ENCODE data around the gene EID1.

The EID1 gene

DNA sequence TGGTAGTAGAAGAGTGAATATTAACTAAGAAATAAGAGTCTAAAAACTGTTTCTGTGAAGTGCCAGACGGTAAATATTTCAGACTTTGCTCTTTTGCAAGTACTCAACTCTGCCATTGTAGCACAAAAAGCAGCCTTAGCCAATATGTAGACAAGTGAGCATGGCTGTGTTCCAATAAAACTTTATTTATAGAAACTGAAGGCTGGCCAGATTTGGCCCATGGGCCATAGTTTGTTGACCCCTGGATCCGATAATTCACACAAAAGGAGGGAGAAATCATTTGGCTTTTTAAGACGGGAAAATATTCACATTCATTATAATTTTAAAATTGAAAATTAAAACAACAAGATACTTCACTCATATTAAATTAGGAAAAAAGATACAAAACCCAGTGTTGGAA lies 15.4 kb downstream of the EID1 start:
- no peak for DNase-seq (ENCODE audit: low read depth)

DNA sequence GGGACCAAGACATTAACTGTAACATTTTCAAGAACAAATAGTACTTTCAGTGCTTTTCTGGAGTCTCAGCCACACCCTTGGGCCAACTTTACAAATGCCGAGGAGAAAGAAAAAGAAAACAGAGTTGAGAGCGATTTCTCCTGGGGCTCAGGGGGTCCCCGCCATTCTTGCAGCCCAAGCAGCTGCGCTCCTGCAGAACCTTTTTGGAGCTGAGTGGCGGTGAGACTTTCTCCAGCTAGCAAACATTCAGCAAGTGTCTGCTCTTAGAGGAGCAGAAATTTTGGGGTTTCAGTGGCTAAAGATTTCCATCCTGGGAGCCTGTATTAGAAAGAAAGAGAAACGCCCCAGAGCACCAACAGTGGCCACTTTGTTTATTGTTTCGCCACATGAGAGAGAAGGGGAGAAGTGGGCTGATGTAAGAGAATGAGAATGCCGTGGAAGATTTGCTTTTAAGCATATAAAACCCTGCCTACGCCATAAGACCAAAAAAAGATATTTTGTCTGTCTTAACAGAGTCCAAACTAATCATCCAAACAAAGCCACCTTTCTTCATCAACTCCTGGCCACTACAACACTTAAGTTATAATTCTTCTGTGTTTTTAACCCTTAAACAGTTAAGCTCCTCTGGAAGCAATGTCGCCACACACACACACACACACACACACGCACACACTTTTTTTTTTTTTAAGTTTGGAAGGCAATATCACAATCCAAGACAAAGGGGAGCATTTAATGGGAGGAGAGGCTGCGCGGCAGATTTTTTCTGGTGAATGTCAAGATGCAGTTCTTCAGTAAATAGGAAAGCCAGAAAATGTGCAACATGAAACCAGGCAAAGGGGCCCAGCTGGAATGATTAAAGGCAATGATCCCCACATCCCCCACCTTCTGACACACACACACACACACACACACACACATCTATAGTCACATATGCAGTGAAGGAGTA lies 19.2 kb downstream of the EID1 start:
- TF ChIP-seq, protein P1, sequence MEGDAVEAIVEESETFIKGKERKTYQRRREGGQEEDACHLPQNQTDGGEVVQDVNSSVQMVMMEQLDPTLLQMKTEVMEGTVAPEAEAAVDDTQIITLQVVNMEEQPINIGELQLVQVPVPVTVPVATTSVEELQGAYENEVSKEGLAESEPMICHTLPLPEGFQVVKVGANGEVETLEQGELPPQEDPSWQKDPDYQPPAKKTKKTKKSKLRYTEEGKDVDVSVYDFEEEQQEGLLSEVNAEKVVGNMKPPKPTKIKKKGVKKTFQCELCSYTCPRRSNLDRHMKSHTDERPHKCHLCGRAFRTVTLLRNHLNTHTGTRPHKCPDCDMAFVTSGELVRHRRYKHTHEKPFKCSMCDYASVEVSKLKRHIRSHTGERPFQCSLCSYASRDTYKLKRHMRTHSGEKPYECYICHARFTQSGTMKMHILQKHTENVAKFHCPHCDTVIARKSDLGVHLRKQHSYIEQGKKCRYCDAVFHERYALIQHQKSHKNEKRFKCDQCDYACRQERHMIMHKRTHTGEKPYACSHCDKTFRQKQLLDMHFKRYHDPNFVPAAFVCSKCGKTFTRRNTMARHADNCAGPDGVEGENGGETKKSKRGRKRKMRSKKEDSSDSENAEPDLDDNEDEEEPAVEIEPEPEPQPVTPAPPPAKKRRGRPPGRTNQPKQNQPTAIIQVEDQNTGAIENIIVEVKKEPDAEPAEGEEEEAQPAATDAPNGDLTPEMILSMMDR (conservative IDR thresholded peaks at IDR 0.05; ENCODE audit: low read length) = no peak
- DNase-seq (ENCODE audit: low read depth) = peak; percentile 77
- peak overlapping the region; percentile 24 for H3K4me3 ChIP-seq (ENCODE audit: low read length)

More for the DNA sequence above, 15.4 kb downstream of the EID1 start:
- H3K4me3 ChIP-seq (ENCODE audit: low read length) = no peak overlapping the region
- TF ChIP-seq, protein P1 (conservative IDR thresholded peaks at IDR 0.05; ENCODE audit: low read length) = no peak

DNA sequence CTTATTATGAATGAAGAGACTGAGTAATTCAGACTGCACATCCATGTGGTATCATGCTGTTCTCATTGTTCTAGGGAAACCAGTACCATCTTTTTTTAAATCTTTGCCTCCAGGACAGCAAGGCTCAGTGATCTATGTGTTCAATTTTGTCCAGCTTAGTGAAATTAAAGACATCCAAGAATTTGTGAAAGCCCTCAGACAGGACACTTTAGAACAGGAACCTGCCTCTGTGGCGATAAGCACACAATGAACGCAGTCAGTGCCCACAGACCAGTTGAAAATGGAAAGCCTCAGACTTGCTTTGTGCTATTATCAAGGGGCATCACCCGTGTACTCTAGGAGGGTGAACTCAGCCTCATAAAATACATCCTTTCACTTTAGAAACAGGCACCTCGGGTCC lies 20.1 kb downstream of the EID1 start:
- DNase-seq (ENCODE audit: low read depth) = no peak
- no peak overlapping the region for H3K4me3 ChIP-seq (ENCODE audit: low read length)
- TF ChIP-seq, protein P1 (conservative IDR thresholded peaks at IDR 0.05; ENCODE audit: low read length) = no peak

DNA sequence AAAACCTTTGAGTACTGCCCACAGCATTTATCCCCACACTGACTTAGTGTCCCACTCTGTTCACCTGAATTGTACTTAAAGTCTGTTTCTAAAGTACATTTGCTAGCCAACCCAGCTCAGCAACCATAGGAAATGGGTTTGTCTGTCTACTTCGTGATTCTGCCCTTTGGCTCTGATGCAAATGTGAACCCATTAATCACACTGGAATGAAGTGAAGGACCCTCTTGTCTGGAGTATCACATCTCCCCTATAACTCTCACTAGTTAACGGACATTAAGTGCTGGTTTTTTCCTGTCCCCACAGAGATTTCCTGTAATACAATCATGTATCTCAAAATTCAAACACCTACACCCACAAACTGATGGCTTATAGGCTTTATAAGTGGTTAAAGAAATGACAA lies 20.5 kb downstream of the EID1 start:
- TF ChIP-seq, protein P1 (conservative IDR thresholded peaks at IDR 0.05; ENCODE audit: low read length) = no peak
- no peak overlapping the region for H3K4me3 ChIP-seq (ENCODE audit: low read length)
- no peak for DNase-seq (ENCODE audit: low read depth)

DNA sequence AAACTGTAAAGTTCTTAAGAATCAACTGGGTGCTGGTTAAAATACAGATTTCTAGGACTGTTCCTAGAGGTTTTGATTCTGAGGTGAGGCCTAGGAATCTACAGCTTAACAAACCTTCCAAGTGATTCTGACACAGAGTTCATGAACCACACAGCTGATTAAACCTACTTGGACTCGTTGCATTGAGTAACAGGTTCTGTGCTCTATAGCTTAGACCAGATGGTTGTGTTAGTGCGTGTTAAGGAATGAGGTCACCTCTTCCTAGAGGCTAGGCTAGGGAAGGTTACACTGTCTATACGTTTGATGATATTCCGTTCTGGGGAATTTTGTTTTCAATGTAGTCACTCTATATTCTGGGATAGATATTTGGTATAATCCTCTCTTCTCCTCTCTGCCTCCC lies 21.9 kb downstream of the EID1 start:
- TF ChIP-seq, protein P1 (conservative IDR thresholded peaks at IDR 0.05; ENCODE audit: low read length) = no peak
- no peak overlapping the region for H3K4me3 ChIP-seq (ENCODE audit: low read length)
- no peak for DNase-seq (ENCODE audit: low read depth)

DNA sequence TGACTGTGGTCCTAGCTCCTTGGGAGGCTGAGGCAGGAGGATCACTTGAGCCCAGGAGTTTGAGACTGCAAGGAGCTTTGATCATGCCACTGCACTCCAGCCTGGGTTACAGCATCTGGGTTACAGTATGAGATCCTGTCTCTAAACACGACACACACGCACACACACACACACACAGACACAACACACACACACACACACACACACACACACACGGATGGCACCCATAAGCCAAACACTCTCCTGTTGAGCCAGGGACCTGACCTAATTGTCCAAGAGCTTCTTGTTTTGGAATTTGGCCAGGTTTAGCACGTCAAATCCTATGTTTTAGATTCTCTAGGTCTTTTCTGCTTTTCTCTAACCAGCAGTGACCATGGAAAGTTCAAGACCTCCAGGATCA lies 26.8 kb downstream of the EID1 start:
- H3K4me3 ChIP-seq (ENCODE audit: low read length) = no peak overlapping the region
- TF ChIP-seq, protein P1 (conservative IDR thresholded peaks at IDR 0.05; ENCODE audit: low read length) = no peak
- DNase-seq (ENCODE audit: low read depth) = no peak

DNA sequence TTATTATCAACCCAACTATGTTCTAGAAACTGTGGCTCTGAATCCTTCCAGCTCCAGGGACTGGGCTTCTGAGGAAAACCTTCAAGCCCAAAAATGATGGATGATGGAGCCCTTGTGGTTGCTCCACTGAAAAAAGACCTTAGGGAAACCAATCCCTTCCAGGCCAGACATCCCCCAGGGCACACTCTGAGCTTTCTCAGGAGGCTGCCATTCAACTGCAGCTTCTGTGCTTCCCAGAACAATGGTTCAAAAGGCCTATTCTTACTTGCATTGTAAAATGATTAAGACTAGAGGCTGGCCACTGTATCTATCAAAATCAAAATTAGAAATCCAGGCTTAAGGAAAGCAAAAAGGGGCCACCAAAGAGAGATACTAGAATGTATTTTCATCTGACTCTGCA lies 27.3 kb downstream of the EID1 start:
- DNase-seq (ENCODE audit: low read depth) = no peak
- TF ChIP-seq, protein P1 (conservative IDR thresholded peaks at IDR 0.05; ENCODE audit: low read length) = no peak
- no peak overlapping the region for H3K4me3 ChIP-seq (ENCODE audit: low read length)
